ENCODE measurements around the gene TMEM117. TPM values are rescaled to one million over a fixed set of nuclear protein-coding genes. Genes with fewer than 3 reads are reported as not detected.

TMEM117 gene
- total and polyA plus RNA-seq, 2 donors (not counting 3 experiments of a cell fraction or from before 2014, with no cell fraction given) = 1.2 to 3.8 TPM

- no peaks in the 10 kb centered on the region for H3K27me3 ChIP-seq (ENCODE audit: control insufficient read depth in 2 of 2, insufficient read depth in 2 of 2, low read length in 2 of 2)
- no peak for FAIRE-seq
- H3K4me2 ChIP-seq (ENCODE audit: insufficient read depth, low read length) = no peak overlapping the region
- no peaks in the 10 kb centered on the region for H3K79me2 ChIP-seq (ENCODE audit: control insufficient read depth, insufficient read depth, low read length)
- DNase-seq (ENCODE audit: low read depth, low spot score) = no peak
- H4K20me1 ChIP-seq (replicated peaks; ENCODE audit: control insufficient read depth, extremely low read depth, insufficient read depth, low read length) = no peaks in the 10 kb centered on the region
- BruUV-seq (replicated peaks) = no TSS peak
- dilution Hi-C loops (cut with MboI; ENCODE audit: extremely low pct_ligation_motif_present, low sequenced_read_pairs) = no loop called here
- H2AFZ ChIP-seq (ENCODE audit: low read depth, low read length) = no peak overlapping the region
- ChIA-PET POLR2A (no interaction called here), CTCF (no interaction called here)
- no peaks in the 10 kb centered on the region for H3K9me1 ChIP-seq (replicated peaks; ENCODE audit: control insufficient read depth, extremely low read depth, insufficient read depth, low read length)
- H3K36me3 ChIP-seq (ENCODE audit: control insufficient read depth in 2 of 2, extremely low read depth in 1 of 2, insufficient read depth in 2 of 2, low read length in 2 of 2) = no peaks in the 10 kb centered on the region
- H3K4me1 ChIP-seq (ENCODE audit: control insufficient read depth, extremely low read depth, insufficient read depth, low read length) = no peaks in the 10 kb centered on the region
- no peak overlapping the region for H3K9ac ChIP-seq (replicated peaks; ENCODE audit: extremely low read depth, insufficient read depth, low read length)
- H3K27ac ChIP-seq (ENCODE audit: insufficient read depth, low read depth, low read length) = no peak overlapping the region
- TF ChIP-seq POLR2AphosphoS5 (IDR thresholded peaks at IDR 0.05; ENCODE audit: insufficient read depth, low read depth, low read length) (no peak), EZH2 (IDR thresholded peaks at IDR 0.05; ENCODE audit: borderline replicate concordance, low read depth, low read length, severe bottlenecking) (no peak), POLR2A (IDR thresholded peaks at IDR 0.05; ENCODE audit: low read depth, low read length) (no peak), GATA2 (IDR thresholded peaks at IDR 0.05; ENCODE audit: insufficient read depth, insufficient read length, low read depth, low read length) (no peak), FOS (IDR thresholded peaks at IDR 0.05; ENCODE audit: borderline replicate concordance, insufficient read depth, low read length) (no peak), JUN (IDR thresholded peaks at IDR 0.05; ENCODE audit: borderline replicate concordance, insufficient read depth, insufficient read length, low read depth) (no peak), CTCF (IDR thresholded peaks at IDR 0.05; ENCODE audit: extremely low read depth in 1 of 2, insufficient read depth in 1 of 2, low read depth in 1 of 2, low read length in 2 of 2) (no peak), MYC (IDR thresholded peaks at IDR 0.05; ENCODE audit: low read depth, low read length) (no peak)
- TF ChIP-seq, protein P1, sequence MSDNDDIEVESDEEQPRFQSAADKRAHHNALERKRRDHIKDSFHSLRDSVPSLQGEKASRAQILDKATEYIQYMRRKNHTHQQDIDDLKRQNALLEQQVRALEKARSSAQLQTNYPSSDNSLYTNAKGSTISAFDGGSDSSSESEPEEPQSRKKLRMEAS (IDR thresholded peaks at IDR 0.05; ENCODE audit: insufficient read depth, insufficient read length) = no peak
- no peaks in the 10 kb centered on the region for H3K9me3 ChIP-seq (replicated peaks; ENCODE audit: control insufficient read depth, insufficient read depth, low read length)
- intact Hi-C loops (cut with micrococcal nuclease) = no loop called here
- H3K4me3 ChIP-seq (replicated peaks in 1 of 3; ENCODE audit: insufficient read depth in 1 of 3, low read depth in 1 of 3, low read length in 3 of 3) = no peak overlapping the region
Measured at GRCh38 chr12:44217146-44217883, 381.4 kb downstream of the TMEM117 start.

Data from endothelial cell of umbilical vein (primary cell).